Smooth muscle cell (in vitro differentiated cells): ENCODE results near the gene PLXNA4. TPM values are rescaled to one million over a fixed set of nuclear protein-coding genes. Genes with fewer than 3 reads are reported as not detected.

Source experiments
- DNase-seq: peaks from one replicate; lab custom pipeline; 2025; ENCODE audit not compliant: unreplicated experiment; lab: John Stamatoyannopoulos, UW
- H2AFZ ChIP-seq: fragments of 200-600 bp; sonication (generic); 2 replicates; pipeline ENCODE4 v1.6.0; 2016; ENCODE audit warnings: antibody characterized with exemption, low read depth, mild to moderate bottlenecking
- H3F3A ChIP-seq: fragments of 200-600 bp; sonication (generic); 2 replicates; pipeline ENCODE4 v1.6.0; 2017; ENCODE audit warnings: antibody characterized with exemption, low read depth
- H3K27ac ChIP-seq: fragments of 200-600 bp; sonication (generic); 2 replicates; pipeline ENCODE4 v1.5.1; 2016; ENCODE audit warnings: low read depth, mild to moderate bottlenecking
- H3K27me3 ChIP-seq: fragments of 200-600 bp; sonication (generic); 2 replicates; pipeline ENCODE4 v1.6.1; 2016; ENCODE audit warnings: low read depth, mild to moderate bottlenecking
- H3K36me3 ChIP-seq: fragments of 200-600 bp; sonication (generic); 2 replicates; pipeline ENCODE4 v1.5.1; 2016; ENCODE audit warnings: low read depth
- H3K4me1 ChIP-seq: fragments of 200-600 bp; sonication (generic); 2 replicates; pipeline ENCODE4 v1.5.1; 2016; ENCODE audit warnings: low read depth
- H3K4me2 ChIP-seq: fragments of 200-600 bp; sonication (generic); 2 replicates; pipeline ENCODE4 v1.6.0; 2016; ENCODE audit warnings: mild to moderate bottlenecking
- H3K4me3 ChIP-seq: fragments of 200-600 bp; sonication (generic); 2 replicates; pipeline ENCODE4 v1.5.1; 2016; ENCODE audit warnings: mild to moderate bottlenecking
- H3K79me2 ChIP-seq: fragments of 200-600 bp; sonication (generic); 2 replicates; pipeline ENCODE4 v1.6.0; 2016; ENCODE audit warnings: low read depth, mild to moderate bottlenecking
- H3K9ac ChIP-seq: fragments of 200-600 bp; sonication (generic); 2 replicates; pipeline ENCODE4 v1.6.0; 2016; ENCODE audit warnings: low read depth
- H3K9me3 ChIP-seq: fragments of 200-600 bp; sonication (generic); replicated peaks from 2 replicates; pipeline ENCODE4 v1.5.1; 2016; ENCODE audit warnings: low read depth
- H4K20me1 ChIP-seq: fragments of 200-600 bp; sonication (generic); 2 replicates; pipeline ENCODE4 v1.6.0; 2016; ENCODE audit warnings: low read depth
- WGBS: methylation state at CpG from one replicate; pipeline ENCODE4 v1.1.7; 2016; ENCODE audit warnings: low lambda C conversion rate; 5-methylcytosine and 5-hydroxymethylcytosine counted together
- polyA plus RNA-seq: library from polyadenylated mRNA; unstranded; fragments of >200 nt; fragmentation: Nextera tagmentation; extraction: Ambion mirVana; gene quantifications from 2 replicates; pipeline ENCODE4 v1.2.1, GENCODE V29; 2016
- total RNA-seq: library from RNA; depleted of rRNA; stranded (reverse); fragments of >200 nt; gene quantifications from 2 replicates; pipeline ENCODE4 v1.2.3, GENCODE V29; 2014
- TF ChIP-seq, protein P1 (sequence below): fragments of 200-600 bp; sonication (generic); IDR thresholded peaks from 2 replicates; pipeline ENCODE4 v1.5.1; 2017; ENCODE audit warnings: borderline replicate concordance, mild to moderate bottlenecking, antibody characterized with exemption; ENCODE audit not compliant: insufficient read depth, poor library complexity, severe bottlenecking

PLXNA4 gene
- total and polyA plus RNA-seq, 2 experiments from 2014 or later, result 8.5 to 9.9 TPM

DNA sequence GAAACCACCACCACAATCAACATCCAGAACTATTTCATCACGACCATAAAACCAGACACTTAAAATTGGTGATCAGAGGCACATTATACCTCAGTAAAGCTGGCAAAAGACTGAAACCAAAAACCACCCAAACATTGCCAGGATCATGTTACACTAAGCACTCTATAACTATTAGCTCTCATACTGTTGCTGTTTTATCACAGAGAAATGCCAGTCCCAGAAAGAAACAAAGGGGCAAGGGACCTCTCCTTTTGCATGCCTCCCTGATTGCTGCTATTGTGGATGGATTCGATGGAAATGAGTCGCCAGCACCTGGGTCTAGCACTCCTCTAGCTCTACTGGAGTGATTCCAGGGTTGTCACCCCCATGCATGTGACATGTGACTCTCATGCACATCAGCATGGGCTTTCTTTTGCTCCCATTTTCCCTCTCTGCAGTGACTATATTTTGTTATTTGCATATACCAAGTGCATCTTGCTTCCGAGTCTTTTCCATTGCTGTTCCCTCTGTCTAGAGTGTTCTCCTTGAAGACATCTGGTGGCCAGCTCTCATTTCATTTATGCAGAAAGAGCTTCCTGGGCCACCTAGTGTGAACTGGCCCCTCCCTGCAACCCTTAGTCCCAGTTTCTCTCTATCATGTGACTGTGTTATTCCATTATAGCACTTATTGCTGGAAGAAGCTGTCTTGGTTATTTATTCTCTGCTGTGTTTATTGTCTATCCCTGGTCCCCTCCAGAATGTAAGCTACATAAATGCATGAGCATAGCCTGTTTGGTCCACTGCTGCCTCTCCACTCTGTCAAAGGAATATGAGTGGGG lies 300.6 kb downstream of the PLXNA4 start:
- no peaks in the 10 kb centered on the region for H3F3A ChIP-seq
- no peak overlapping the region for H2AFZ ChIP-seq
- no peak overlapping the region for H3K4me2 ChIP-seq
- H3K9ac ChIP-seq, result no peak overlapping the region
- no peaks in the 10 kb centered on the region for H3K79me2 ChIP-seq
- no peak overlapping the region for H3K27ac ChIP-seq
- no peaks in the 10 kb centered on the region for H3K27me3 ChIP-seq
- H4K20me1 ChIP-seq, result no peaks in the 10 kb centered on the region
- no peaks in the 10 kb centered on the region for H3K9me3 ChIP-seq
- TF ChIP-seq, protein P1, sequence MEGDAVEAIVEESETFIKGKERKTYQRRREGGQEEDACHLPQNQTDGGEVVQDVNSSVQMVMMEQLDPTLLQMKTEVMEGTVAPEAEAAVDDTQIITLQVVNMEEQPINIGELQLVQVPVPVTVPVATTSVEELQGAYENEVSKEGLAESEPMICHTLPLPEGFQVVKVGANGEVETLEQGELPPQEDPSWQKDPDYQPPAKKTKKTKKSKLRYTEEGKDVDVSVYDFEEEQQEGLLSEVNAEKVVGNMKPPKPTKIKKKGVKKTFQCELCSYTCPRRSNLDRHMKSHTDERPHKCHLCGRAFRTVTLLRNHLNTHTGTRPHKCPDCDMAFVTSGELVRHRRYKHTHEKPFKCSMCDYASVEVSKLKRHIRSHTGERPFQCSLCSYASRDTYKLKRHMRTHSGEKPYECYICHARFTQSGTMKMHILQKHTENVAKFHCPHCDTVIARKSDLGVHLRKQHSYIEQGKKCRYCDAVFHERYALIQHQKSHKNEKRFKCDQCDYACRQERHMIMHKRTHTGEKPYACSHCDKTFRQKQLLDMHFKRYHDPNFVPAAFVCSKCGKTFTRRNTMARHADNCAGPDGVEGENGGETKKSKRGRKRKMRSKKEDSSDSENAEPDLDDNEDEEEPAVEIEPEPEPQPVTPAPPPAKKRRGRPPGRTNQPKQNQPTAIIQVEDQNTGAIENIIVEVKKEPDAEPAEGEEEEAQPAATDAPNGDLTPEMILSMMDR, result no peak
- DNase-seq, result no peak
- H3K4me3 ChIP-seq, result no peak overlapping the region
- 83% methylated on average over 4 of the region's 4 CpGs for WGBS
- H3K4me1 ChIP-seq, result no peaks in the 10 kb centered on the region
- H3K36me3 ChIP-seq, result no peaks in the 10 kb centered on the region

DNA sequence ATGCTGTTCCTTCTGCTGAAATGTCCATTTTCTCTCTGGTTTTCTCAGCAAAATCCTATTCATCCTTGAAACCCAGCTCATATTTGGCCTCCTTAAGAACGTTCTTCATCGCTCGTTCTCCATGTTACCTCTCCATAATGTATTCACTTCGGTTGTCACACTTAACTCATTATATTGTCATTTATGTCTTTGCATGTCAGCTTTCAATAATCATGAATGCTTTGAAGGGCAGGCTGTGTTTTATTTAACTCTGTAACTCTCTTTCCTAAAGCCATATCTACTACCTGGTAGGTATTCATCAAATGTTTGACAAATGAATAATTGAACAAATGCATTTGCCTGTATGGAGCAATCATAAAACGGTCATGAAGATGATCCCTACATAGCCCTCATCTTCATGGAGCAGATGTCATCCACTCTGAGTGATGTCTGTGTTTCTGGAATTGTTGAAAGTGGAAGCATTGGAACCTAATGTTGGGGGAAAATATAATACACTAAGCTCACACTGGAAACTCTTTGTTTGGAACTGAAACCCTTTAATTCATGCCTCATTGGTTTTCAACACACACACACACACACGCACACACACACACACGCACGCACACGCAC lies 303.4 kb downstream of the PLXNA4 start:
- no peaks in the 10 kb centered on the region for H3K27me3 ChIP-seq
- no peaks in the 10 kb centered on the region for H3K79me2 ChIP-seq
- no peak overlapping the region for H2AFZ ChIP-seq
- no peaks in the 10 kb centered on the region for H3K36me3 ChIP-seq
- H3K27ac ChIP-seq, result no peak overlapping the region
- H3K9me3 ChIP-seq, result no peaks in the 10 kb centered on the region
- TF ChIP-seq, protein P1, result no peak
- H3K4me1 ChIP-seq, result no peaks in the 10 kb centered on the region
- no peak overlapping the region for H3K4me2 ChIP-seq
- no peak overlapping the region for H3K4me3 ChIP-seq
- H3K9ac ChIP-seq, result no peak overlapping the region
- WGBS, result 90% methylated on average over 9 of the region's 9 CpGs
- no peaks in the 10 kb centered on the region for H3F3A ChIP-seq
- H4K20me1 ChIP-seq, result no peaks in the 10 kb centered on the region
- no peak for DNase-seq

DNA sequence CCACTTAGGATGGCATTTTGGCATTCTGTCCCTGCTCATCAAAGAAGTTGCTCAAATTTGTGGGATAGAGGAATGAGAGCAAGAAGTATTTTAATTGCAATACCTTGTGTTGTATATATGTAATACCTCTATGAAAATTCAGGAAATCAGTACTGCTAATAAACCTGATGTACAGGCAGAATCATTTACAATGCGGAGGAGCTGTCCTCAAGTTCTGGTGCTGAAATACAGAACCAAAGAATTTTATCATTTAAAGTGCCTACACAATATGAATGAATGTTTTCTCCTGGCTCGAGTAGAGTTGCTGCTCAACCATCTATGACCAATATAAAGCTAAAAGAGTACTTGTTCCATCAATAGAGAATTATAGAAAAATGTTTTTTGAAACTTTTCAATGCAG lies 305.8 kb downstream of the PLXNA4 start:
- H3F3A ChIP-seq, result no peaks in the 10 kb centered on the region
- no peaks in the 10 kb centered on the region for H4K20me1 ChIP-seq
- no peaks in the 10 kb centered on the region for H3K79me2 ChIP-seq
- no peak overlapping the region for H3K27ac ChIP-seq
- no peak overlapping the region for H2AFZ ChIP-seq
- H3K4me3 ChIP-seq, result no peak overlapping the region
- TF ChIP-seq, protein P1, result no peak
- H3K4me2 ChIP-seq, result no peak overlapping the region
- no peaks in the 10 kb centered on the region for H3K4me1 ChIP-seq
- no peak for DNase-seq
- H3K27me3 ChIP-seq, result no peaks in the 10 kb centered on the region
- H3K9ac ChIP-seq, result no peak overlapping the region
- H3K9me3 ChIP-seq, result no peaks in the 10 kb centered on the region
- 39% methylated on average over 2 of the region's 2 CpGs for WGBS
- no peaks in the 10 kb centered on the region for H3K36me3 ChIP-seq

DNA sequence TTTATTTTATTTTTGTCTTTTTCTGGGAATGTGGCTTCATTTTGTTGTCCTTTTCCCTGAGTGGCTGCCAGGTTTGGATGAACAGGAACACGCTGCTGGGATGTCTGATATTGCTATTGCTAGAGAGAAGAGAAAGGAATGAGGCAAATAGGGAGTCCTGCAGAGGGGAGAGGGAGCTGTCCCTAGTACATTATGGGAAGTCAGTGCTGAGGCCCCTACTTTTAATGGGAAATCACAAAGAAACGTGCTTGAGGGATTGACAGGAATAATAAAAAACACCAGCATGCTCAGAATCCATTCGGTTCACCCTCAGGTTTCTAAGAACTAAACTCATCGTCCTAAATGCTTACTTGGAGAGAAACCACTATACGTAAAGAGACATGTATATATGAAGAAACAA lies 306.6 kb downstream of the PLXNA4 start:
- Histone ChIP-seq H3K4me1 (no peaks in the 10 kb centered on the region), H3K4me2 (no peak overlapping the region), H3K79me2 (no peaks in the 10 kb centered on the region), H3K36me3 (no peaks in the 10 kb centered on the region), H3K27me3 (no peaks in the 10 kb centered on the region), H3K9me3 (no peaks in the 10 kb centered on the region), H2AFZ (no peak overlapping the region), H3K27ac (no peak overlapping the region), H3K4me3 (no peak overlapping the region), H3K9ac (no peak overlapping the region), H3F3A (no peaks in the 10 kb centered on the region), H4K20me1 (no peaks in the 10 kb centered on the region)
- TF ChIP-seq, protein P1, result no peak
- WGBS, result 63% methylated on average over 5 of the region's 5 CpGs
- DNase-seq, result no peak
